Tongue (tissue), 2 donors: ENCODE results near the gene MYLK. TPM values are rescaled to one million over a fixed set of nuclear protein-coding genes. Genes with fewer than 3 reads are reported as not detected.
"Not testable (repeated sequence)": the region's sequence is repeated elsewhere in the genome, so short reads cannot be mapped to it uniquely, and the experiment has no call there.

ENCODE experiments used
- DNase-seq: peaks from one replicate; pipeline ENCODE4 v3.0.0-alpha.2; 2015
- total RNA-seq: library from RNA; depleted of rRNA; stranded (reverse); fragments of >200 nt; gene quantifications from one replicate; pipeline ENCODE4 v1.2.3, GENCODE V29; 2014

Gene MYLK
- total RNA-seq, 1 donor from 2014 or later = 52.5 TPM

DNA sequence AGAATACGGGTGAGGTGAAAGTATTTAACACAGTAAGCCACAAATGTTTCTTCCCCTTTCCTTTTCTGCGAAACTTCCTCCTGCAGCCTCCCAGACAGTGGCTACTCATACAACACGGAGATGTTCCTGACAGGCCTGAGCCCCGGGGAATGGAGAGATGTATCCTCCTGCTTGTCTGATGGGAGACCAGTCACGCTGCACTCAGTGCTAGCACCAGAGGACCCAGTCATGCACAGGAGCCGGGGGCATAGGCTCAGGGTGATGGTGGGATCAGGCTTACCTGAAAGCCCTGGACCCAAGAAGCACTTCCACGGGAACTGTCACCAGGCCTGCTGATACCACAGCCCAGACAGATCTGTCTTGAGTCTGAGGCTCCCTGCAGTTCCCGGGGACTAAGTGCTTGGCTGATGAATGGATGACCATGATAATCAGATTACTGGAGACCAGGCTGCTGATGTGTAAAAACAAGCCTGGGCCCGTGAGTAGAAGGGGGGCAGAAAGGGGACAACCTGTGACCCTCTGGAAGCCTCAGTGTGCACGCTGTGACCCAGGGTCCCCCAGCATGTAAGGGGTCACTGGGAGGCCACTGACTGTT lies 162.9 kb downstream of the MYLK start:
- not testable (repeated sequence) for DNase-seq

DNA sequence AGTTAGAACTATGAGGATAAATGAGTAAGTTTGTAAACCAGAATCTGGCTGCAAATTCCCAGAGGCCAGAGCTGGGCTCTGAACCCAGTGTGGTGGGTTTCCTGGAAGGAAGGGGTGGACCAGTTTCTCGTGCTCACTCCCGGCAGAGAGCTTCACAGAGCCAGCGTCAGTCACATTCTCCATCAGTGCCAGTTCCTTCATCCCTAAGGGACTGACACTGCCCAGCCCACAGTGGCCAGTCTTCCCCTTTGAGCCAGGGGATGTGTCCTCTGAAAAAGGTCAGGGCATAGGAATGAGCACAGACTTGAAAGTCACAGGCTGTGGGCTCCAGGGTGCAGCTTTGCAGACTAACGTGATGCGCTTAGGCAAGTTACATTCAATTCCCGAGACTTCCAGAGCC lies 163.5 kb downstream of the MYLK start:
- peak; percentile 12 for DNase-seq

DNA sequence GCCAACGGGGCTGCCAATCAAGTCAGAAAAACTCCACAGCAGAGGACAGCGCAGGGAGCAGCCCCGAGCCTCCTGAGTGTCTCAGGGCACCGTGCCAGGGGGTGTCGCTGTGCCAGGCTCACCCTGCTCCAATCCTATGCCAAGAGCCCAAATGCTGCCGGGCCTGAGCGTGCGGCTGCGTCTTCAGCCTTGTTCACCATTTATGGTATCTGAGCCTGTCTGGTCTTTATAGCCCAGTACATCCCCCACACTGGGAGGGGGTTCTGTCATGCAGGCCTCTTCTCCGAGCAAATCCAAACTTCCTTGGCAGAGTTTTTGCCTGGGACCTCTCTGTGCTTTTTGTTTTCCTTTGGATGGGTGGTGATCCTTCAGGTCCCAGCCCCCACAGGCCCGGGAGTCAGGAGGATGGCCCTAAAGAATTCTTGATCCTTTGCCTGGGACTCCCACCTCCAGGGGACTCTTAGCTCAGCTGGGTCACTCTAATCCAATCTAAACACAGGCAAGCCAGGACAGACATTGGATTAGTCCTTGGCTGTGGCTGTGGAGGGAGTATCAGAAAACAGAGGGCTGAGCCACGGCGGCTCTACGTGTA lies 164.2 kb downstream of the MYLK start:
- DNase-seq = peak; percentile 75

- DNase-seq = peak; percentile 92
Measured at GRCh38 chr3:123719061-123719756, 164.9 kb downstream of the MYLK start.

- no peak for DNase-seq
Measured at GRCh38 chr3:123718108-123718507, 166.0 kb downstream of the MYLK start.

- not testable (repeated sequence) for DNase-seq
Measured at GRCh38 chr3:123717451-123717850, 166.7 kb downstream of the MYLK start.

- DNase-seq = no peak
Measured at GRCh38 chr3:123716411-123716810, 167.7 kb downstream of the MYLK start.

GRCh38 chr3:123713211-123713610 lies 170.9 kb downstream of the MYLK start:
- no peak for DNase-seq

DNA sequence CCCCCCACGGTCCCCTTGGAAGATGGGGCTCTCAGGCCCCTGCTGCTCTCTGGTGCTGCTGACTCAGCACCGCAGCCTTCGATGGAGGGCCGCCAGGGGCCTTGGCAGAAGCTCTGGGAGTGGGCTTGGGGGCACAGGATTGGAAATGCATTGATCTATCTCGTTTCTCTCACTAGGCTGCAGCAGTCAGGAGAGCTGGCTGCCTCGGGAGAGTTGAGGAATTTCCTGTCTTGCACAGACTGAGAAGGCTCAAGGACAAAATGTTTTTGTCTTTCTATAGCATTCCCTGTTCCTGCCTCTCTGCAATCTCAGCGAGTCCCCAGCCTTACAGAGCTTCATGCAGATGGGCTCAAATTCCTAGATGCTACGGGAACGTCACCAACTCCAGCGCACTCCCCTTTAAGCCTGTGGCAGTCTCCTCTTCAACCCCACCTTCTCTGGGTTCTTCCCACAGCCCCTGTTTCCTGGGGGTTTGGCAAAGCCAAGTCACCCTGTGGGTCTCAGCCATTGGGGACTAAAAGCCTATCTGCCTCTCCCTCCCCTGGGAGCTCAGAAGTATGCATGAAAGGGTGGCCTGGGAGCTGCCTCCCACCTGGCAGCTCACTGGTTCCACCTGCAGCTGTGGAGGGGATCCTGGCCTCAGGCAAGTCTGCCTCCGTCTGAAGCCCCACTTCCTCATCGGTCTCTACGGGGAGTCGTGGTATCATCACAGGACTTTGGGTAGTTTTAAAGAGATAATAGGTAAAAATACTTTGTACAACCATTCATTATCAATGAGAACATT lies 171.9 kb downstream of the MYLK start:
- DNase-seq = peak; percentile 15

DNA sequence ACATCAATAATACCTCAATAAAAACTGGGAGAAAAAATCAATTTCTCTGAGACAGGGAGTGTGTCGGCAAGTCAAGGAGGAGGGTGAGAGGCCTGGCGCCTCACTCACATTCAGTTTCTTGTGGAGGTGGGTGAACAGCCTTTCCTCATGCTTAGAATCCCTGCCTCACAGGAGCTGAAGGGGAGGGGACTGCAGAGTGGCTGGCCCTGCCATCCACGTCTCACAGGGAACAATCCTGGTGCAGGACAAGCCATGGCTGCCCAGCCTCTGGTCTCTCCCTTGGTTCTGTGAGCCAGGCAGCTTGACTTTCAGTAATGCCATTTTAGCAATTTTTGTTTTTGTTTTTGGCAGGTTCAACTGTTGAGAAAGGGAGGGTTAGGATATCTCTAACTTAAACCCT lies 172.8 kb downstream of the MYLK start:
- DNase-seq = no peak

- DNase-seq = no peak
Measured at GRCh38 chr3:123708531-123708930, 175.6 kb downstream of the MYLK start.

DNA sequence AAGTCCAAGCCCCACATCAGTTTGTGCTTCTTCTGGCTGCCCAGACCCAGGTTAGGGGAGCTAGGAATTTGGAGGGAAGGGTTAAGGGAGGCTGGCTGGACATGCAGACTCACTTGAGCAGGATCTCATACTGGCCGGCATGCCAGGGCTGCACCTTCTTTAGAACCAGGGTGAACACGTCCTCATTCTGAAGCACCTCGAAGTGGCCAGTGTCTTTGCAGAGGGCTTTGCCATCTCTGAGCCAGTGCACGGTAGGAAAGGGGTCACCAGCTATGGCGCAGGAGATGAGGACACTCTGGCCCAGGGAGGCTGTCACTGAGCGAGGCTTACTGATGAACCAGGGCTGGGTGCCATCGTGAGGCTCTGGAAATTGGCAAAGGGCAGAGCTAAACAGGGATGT lies 176.5 kb downstream of the MYLK start:
- not testable (repeated sequence) for DNase-seq

DNA sequence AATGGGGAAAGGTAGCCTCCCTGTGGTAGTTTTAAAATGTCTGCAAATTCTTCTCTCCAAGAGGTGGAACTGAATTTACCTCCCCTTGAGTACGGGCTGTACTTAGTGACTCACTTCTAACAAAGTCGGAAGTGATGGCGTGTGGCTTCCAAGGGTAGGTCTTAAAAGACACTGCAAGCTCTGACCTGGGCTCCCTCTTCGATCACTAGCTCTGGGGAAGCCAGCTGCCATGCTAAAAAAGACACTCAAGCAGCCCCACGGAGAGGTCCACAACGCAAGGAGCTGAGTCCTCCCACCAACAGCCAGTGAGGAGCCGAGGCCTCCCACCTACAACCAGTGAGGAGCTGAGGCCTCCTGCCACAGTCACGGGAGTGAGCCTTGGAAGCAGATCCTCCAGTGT lies 177.3 kb downstream of the MYLK start:
- no peak for DNase-seq

- no peak for DNase-seq
Measured at GRCh38 chr3:123705488-123706285, 178.4 kb downstream of the MYLK start.

DNA sequence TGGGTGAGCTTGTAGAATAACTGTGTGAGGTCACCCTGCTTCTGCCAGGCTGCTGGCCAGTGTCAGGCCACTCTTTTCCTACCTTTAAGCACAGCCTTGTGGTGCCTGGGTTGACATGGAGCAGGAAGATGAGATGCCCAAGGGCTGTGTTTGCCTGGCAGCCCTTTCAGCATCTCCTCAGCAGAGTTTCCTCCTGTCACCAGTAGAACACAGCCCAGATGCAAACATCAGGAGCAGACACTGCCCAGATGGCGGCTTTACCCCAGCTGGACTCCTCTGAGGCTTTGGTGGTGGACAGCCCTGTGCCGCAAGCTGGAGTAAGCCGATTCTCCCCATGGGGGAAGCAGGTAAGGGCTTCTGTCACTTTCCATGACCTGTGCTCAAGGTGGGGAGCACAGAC lies 180.5 kb downstream of the MYLK start:
- not testable (repeated sequence) for DNase-seq

GRCh38 chr3:123702720-123703119 lies 181.4 kb downstream of the MYLK start:
- no peak for DNase-seq

- DNase-seq = peak; percentile 70
Measured at GRCh38 chr3:123702057-123702456, 182.1 kb downstream of the MYLK start.

DNA sequence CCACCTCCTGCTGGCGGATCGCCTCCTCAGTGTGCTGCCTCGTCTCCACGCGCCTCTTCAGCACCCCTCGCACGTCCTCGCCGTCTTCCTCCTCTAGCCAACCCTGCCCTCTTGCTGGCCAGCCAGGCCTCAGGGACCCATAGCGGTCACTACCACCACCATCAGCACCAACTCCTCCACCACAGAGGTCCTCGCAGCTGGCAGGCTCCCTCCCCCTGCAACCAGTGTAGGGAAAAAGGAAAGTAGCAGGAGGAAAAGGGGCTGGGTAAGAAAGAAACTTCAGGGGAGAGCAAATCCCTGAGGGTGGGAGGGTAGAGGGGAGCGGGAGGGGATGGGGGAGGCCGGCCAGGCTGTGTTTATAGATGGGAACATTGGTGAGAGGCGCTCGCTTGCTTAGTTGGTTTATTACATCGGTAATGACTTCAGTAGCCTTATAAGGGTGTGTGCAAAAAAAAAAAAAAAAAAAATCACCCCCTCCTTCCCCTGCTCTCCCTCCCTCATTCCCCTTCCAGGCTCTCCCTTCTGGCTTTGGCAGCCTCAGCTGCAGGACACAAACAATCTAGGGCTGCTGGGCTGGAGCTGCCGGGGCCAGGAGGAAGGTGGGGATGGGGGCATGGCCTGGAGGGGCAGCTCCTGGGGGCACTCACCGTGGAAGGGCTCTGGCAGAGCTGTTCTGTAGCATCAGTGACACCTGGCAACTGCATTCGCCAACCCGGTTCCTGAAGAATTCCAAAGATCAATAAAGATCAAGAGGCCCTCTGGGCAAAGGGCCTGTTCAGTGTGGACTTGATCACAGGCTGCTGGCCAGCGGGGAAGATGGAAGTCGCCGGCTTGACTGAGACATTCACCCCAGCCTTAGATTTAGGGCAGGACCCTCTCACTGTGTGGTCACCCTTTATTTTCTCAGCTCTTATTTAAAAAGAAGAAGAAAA lies 183.1 kb downstream of the MYLK start:
- DNase-seq = no peak

DNA sequence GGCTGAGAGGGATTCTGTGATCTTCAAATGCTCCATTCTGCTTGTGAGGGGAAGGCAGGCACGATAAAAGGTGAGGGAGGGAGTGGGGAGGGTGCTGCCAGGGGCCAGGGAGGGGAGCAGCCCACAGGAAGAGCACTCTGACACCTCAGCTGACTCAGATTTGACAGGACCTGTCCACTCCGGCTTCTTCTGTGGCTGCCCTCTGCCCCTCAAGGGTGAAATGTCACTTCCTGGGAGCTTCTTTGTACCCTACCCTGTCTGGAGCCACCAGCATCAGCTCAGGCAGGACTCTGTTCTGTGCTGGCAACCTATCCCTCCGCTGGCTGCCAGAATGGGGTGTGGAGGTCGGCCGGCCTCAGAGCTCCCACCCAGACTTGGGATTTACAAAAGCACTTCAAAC lies 185.3 kb downstream of the MYLK start:
- no peak for DNase-seq

DNA sequence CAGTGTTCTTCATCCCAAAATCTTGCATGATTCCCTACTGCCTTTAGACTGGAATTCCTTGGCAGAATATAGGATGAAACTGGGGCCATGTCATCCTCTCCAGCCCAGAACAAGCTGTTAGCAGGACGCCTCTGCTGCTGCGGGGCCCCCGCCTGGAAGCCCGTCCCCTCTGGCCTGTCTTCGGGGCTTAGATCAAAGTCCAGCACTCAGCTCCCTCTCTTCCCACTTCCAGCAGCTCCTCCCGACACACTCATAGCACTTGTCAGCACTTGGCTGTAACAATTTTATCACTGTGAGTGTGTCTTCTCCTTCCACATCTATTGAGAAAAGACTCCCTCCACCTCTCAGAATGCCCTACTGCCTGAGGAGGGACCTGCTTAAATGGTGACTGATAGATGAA lies 187.3 kb downstream of the MYLK start:
- DNase-seq = peak; percentile 55
